Measurements from ENCODE around the gene UBE2J2. TPM values are rescaled to one million over a fixed set of nuclear protein-coding genes. Genes with fewer than 3 reads are reported as not detected.

UBE2J2 gene
- 26.8 TPM for polyA plus RNA-seq (2013)

DNA sequence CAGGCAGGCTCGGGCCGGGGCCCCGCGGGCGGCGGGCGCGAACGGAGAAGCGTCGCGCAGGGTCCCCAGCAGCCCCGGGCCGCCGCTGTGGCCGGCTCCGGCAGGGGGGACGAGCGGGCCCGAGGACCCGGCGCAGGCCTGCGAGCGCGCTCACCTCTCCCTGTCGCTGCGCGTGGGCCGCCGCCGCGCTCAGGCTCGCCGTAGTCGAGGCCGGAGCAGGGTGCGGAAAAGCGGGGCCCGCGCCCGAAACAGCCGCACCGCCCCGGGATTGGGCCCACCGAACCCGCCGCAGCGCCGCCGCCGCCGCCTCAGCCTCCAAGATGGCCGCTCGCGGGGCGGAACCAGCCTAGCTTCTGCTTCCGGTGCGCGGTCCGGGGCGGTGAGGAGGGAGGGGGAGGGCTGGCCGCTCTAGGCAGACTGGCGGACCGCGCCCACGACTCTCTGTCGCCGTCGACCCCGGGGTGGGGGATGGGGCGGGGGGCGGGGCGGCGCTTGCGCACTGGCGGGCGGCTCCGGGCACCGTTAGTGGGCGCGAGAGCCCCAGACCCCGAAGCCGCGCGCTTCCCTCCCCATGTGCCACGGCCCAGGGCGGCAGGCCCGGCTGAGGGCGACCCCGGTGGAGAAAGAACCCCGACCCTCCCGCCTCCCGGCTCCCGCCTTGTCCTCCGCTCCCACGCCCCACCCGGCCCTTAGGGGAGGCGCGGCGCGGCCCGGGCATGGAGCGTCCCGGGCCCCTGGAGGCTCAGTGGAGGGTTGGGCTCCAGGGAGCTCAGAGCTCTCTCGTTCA is at the start of gene UBE2J2:
Gene UBE2J2 (minus strand): TSS at position 343 of the 787 bp plus-strand sequence. CDS start 5,862 bp downstream, outside the sequence.
- H3K27me3 ChIP-seq (replicated peaks in 2 of 5; ENCODE audit: control insufficient read depth in 4 of 5, insufficient read depth in 5 of 5, low read length in 4 of 5): no peaks in the 10 kb centered on the region
- peak within 1 kb of the TSS; percentile 81 to 96 (median 89) for H3K4me3 ChIP-seq (ENCODE audit: control insufficient read depth in 1 of 7, extremely low read depth in 1 of 7, insufficient read depth in 4 of 7, low read depth in 2 of 7, low read length in 6 of 7)
- CTCF ChIA-PET: interaction anchor here (1.2 to 1.4 kb wide), 2 partner anchors 17 to 18 kb away, joined by 4 to 5 read pairs; no protein-coding TSS in a partner anchor
- H3K27ac ChIP-seq (ENCODE audit: insufficient read depth in 1 of 2, low read depth in 1 of 2, low read length in 2 of 2, poor library complexity in 1 of 2, severe bottlenecking in 2 of 2): peak within 1 kb of the TSS; percentile 66 to 89
- WGBS (ENCODE audit: insufficient coverage): 0% methylated on average over 60 of the region's 105 CpGs
- DNase-seq: peak; percentile 93 to 97 (median 96)
- no peaks in the 10 kb centered on the region for H3K9me3 ChIP-seq (ENCODE audit: control extremely low read depth in 1 of 5, control insufficient read depth in 4 of 5, insufficient read depth in 2 of 5, low read depth in 1 of 5, low read length in 4 of 5)
- H3K4me1 ChIP-seq (ENCODE audit: control extremely low read depth in 1 of 4, control insufficient read depth in 4 of 4, insufficient read depth in 4 of 4, low read length in 3 of 4): peaks cover 4 to 34% (median 26%) of the 10 kb centered on the region in 4 experiments
- POLR2A ChIA-PET: interaction anchor here (1.0 kb wide), 1 partner anchor 10 kb away, joined by 8 read pairs; no protein-coding TSS in a partner anchor
- peaks cover 0 to 22% (median 2%) of the 10 kb centered on the region in 4 experiments for H3K36me3 ChIP-seq (ENCODE audit: control insufficient read depth in 4 of 4, insufficient read depth in 4 of 4, low read length in 3 of 4)

DNA sequence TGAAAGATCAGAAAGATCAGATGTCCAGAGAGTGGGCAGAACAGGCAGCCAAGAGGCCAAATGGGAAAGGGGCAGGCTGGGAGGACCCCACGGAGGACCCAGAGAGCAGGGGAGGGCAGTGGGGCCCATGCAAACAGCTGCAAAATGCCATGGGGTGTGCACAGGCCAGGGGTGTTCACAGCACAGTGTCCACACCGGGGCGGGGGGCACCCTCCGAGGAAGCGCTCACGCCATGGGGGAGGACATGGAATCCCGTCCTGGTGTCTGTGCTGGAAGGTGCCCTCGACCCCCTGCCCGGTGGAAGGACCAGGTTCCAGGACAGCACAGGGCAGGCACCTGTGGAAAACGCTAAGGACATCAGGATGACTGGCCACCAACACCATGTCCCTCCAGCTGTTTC is 49.3 kb upstream of the UBE2J2 start:
- 97% methylated on average over 10 of the region's 10 CpGs for WGBS (ENCODE audit: insufficient coverage)
- Histone ChIP-seq H3K4me1 (ENCODE audit: control extremely low read depth in 1 of 4, control insufficient read depth in 4 of 4, insufficient read depth in 4 of 4, low read length in 3 of 4) (peaks cover 0 to 29% (median 27%) of the 10 kb centered on the region in 4 experiments), H3K27ac (ENCODE audit: insufficient read depth in 1 of 2, low read depth in 1 of 2, low read length in 2 of 2, poor library complexity in 1 of 2, severe bottlenecking in 2 of 2) (no peak overlapping the region), H3K9me3 (ENCODE audit: control extremely low read depth in 1 of 5, control insufficient read depth in 4 of 5, insufficient read depth in 2 of 5, low read depth in 1 of 5, low read length in 4 of 5) (no peaks in the 10 kb centered on the region), H3K27me3 (replicated peaks in 2 of 5; ENCODE audit: control insufficient read depth in 4 of 5, insufficient read depth in 5 of 5, low read length in 4 of 5) (no peaks in the 10 kb centered on the region), H3K4me3 (ENCODE audit: control insufficient read depth in 1 of 7, extremely low read depth in 1 of 7, insufficient read depth in 4 of 7, low read depth in 2 of 7, low read length in 6 of 7) (no peak overlapping the region), H3K36me3 (ENCODE audit: control insufficient read depth in 4 of 4, insufficient read depth in 4 of 4, low read length in 3 of 4) (peaks cover 4 to 51% (median 30%) of the 10 kb centered on the region in 4 experiments)
- DNase-seq: no peak
- POLR2A ChIA-PET: no interaction called here
- CTCF ChIA-PET: interaction anchor here (1.2 kb wide), 1 partner anchor 13 kb away, joined by 3 read pairs; no protein-coding TSS in a partner anchor

DNA sequence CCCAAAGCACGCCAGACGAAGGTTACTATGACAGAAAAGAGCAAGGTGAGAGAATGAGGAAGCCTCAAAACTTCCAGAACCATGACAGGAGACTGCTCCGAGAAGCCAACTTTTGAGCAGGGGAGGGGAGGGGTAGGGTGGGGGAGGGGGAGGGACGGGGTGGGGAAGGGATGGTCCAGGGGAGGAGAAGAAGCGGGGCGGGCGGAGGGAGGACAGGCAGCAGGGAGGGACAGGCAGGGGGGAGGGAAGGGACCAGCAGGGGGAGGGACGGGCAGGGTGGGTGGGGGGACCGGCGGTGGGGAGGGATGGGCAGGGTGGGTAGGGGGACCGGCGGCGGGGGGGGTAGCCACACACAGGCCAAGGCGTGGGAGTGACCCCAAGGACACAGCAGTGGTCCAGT is 48.8 kb upstream of the UBE2J2 start:
- Histone ChIP-seq H3K27me3 (replicated peaks in 2 of 5; ENCODE audit: control insufficient read depth in 4 of 5, insufficient read depth in 5 of 5, low read length in 4 of 5) (no peaks in the 10 kb centered on the region), H3K4me3 (ENCODE audit: control insufficient read depth in 1 of 7, extremely low read depth in 1 of 7, insufficient read depth in 4 of 7, low read depth in 2 of 7, low read length in 6 of 7) (no peak overlapping the region), H3K4me1 (ENCODE audit: control extremely low read depth in 1 of 4, control insufficient read depth in 4 of 4, insufficient read depth in 4 of 4, low read length in 3 of 4) (peaks cover 0 to 29% (median 27%) of the 10 kb centered on the region in 4 experiments), H3K27ac (ENCODE audit: insufficient read depth in 1 of 2, low read depth in 1 of 2, low read length in 2 of 2, poor library complexity in 1 of 2, severe bottlenecking in 2 of 2) (no peak overlapping the region), H3K9me3 (ENCODE audit: control extremely low read depth in 1 of 5, control insufficient read depth in 4 of 5, insufficient read depth in 2 of 5, low read depth in 1 of 5, low read length in 4 of 5) (no peaks in the 10 kb centered on the region), H3K36me3 (ENCODE audit: control insufficient read depth in 4 of 4, insufficient read depth in 4 of 4, low read length in 3 of 4) (peaks cover 4 to 49% (median 30%) of the 10 kb centered on the region in 4 experiments)
- 96% methylated on average over 4 of the region's 14 CpGs for WGBS (ENCODE audit: insufficient coverage)
- POLR2A ChIA-PET: no interaction called here
- CTCF ChIA-PET: interaction anchor here (1.2 kb wide), 1 partner anchor 13 kb away, joined by 3 read pairs; no protein-coding TSS in a partner anchor
- DNase-seq: no peak

DNA sequence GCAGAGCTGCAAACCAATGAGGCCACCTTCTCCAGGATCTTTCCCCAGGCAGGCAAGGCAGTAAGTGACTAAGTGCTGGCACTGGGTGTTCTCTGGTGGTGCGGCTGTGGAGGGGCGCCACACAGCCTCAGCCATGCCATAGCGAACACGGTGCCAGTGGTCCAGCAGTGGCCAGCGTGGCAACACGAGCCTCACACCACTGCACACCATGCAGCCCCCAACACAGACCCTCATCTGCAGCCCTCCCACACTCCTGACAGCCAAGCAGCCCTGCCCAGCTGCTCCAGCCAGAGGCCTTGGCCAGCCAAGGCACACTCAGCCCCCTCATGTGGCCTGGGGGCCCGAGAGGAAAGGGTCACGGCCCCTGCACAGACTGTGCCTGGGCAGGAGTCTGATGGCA is 47.8 kb upstream of the UBE2J2 start:
- H3K27ac ChIP-seq (ENCODE audit: insufficient read depth in 1 of 2, low read depth in 1 of 2, low read length in 2 of 2, poor library complexity in 1 of 2, severe bottlenecking in 2 of 2): no peak overlapping the region
- ChIA-PET POLR2A (no interaction called here), CTCF (no interaction called here)
- peaks cover 4 to 44% (median 31%) of the 10 kb centered on the region in 4 experiments for H3K36me3 ChIP-seq (ENCODE audit: control insufficient read depth in 4 of 4, insufficient read depth in 4 of 4, low read length in 3 of 4)
- no peak overlapping the region for H3K4me3 ChIP-seq (ENCODE audit: control insufficient read depth in 1 of 7, extremely low read depth in 1 of 7, insufficient read depth in 4 of 7, low read depth in 2 of 7, low read length in 6 of 7)
- WGBS (ENCODE audit: insufficient coverage): 100% methylated on average over 5 of the region's 8 CpGs
- no peak for DNase-seq
- H3K27me3 ChIP-seq (replicated peaks in 2 of 5; ENCODE audit: control insufficient read depth in 4 of 5, insufficient read depth in 5 of 5, low read length in 4 of 5): no peaks in the 10 kb centered on the region
- H3K9me3 ChIP-seq (ENCODE audit: control extremely low read depth in 1 of 5, control insufficient read depth in 4 of 5, insufficient read depth in 2 of 5, low read depth in 1 of 5, low read length in 4 of 5): no peaks in the 10 kb centered on the region
- peaks cover 0 to 28% (median 27%) of the 10 kb centered on the region in 4 experiments for H3K4me1 ChIP-seq (ENCODE audit: control extremely low read depth in 1 of 4, control insufficient read depth in 4 of 4, insufficient read depth in 4 of 4, low read length in 3 of 4)

DNA sequence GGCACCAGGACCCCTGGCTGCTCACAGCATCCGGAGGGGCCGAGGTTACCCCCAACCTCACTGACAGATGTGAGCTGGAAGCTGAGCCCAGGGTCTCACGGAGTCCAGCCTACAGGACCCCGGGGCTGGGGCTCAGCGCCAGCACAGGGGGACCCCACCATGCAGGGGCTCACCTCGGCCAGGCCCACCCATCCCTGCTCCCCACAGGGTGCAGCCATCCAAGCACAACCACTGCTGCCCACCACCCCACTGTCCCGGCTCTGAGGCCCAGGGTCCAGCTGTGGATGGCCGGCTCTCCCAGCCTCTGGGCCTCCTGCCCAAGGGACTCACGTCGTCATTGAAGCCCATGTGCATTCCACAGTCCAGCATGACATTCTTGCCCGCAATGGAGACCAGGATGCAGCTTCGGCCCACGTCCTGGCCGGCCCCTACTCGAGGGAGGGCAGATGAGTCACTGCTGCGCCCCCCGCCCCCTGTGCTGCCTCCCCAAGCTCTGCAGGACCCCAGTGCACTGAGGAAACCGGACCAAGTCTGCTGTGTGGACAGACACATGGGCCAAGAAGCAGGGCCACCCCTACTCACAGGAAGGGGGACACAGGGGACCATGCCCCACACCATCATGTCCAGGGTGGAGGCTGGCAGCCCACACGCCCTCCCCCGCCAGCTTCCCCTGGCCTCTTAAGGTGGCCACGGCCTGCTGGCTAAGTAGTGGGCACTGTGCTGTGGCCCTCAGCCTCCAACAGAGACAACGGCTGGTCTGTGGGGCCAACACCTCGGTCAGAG is 47.2 kb upstream of the UBE2J2 start:
- no peaks in the 10 kb centered on the region for H3K27me3 ChIP-seq (replicated peaks in 2 of 5; ENCODE audit: control insufficient read depth in 4 of 5, insufficient read depth in 5 of 5, low read length in 4 of 5)
- peaks cover 0 to 25% (median 20%) of the 10 kb centered on the region in 4 experiments for H3K4me1 ChIP-seq (ENCODE audit: control extremely low read depth in 1 of 4, control insufficient read depth in 4 of 4, insufficient read depth in 4 of 4, low read length in 3 of 4)
- peak overlapping the region in 1 of 2 experiments; percentile 7 for H3K27ac ChIP-seq (ENCODE audit: insufficient read depth in 1 of 2, low read depth in 1 of 2, low read length in 2 of 2, poor library complexity in 1 of 2, severe bottlenecking in 2 of 2)
- no peak overlapping the region for H3K4me3 ChIP-seq (ENCODE audit: control insufficient read depth in 1 of 7, extremely low read depth in 1 of 7, insufficient read depth in 4 of 7, low read depth in 2 of 7, low read length in 6 of 7)
- H3K36me3 ChIP-seq (ENCODE audit: control insufficient read depth in 4 of 4, insufficient read depth in 4 of 4, low read length in 3 of 4): peaks cover 4 to 45% (median 31%) of the 10 kb centered on the region in 4 experiments
- POLR2A ChIA-PET: no interaction called here
- no peak for DNase-seq
- H3K9me3 ChIP-seq (ENCODE audit: control extremely low read depth in 1 of 5, control insufficient read depth in 4 of 5, insufficient read depth in 2 of 5, low read depth in 1 of 5, low read length in 4 of 5): no peaks in the 10 kb centered on the region
- WGBS (ENCODE audit: insufficient coverage): 97% methylated on average over 21 of the region's 23 CpGs
- CTCF ChIA-PET: no interaction called here

DNA sequence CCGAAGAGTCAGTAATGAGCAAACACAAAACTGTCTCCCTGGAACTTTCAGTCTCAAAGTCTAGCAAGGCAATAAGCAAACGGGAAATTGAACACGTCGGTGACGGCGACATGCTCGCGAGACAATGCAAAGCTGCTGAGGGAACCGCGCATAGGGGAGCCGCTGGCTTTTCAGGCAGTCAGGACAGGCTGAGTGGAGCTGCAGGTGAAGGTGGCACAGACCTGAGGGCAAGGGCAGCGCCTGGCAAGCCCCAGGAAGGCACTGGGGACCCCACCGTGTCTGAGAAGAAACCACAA is 45.9 kb upstream of the UBE2J2 start:
- peaks cover 0 to 21% (median 12%) of the 10 kb centered on the region in 4 experiments for H3K4me1 ChIP-seq (ENCODE audit: control extremely low read depth in 1 of 4, control insufficient read depth in 4 of 4, insufficient read depth in 4 of 4, low read length in 3 of 4)
- no peaks in the 10 kb centered on the region for H3K27me3 ChIP-seq (replicated peaks in 2 of 5; ENCODE audit: control insufficient read depth in 4 of 5, insufficient read depth in 5 of 5, low read length in 4 of 5)
- H3K36me3 ChIP-seq (ENCODE audit: control insufficient read depth in 4 of 4, insufficient read depth in 4 of 4, low read length in 3 of 4): peaks cover 5 to 55% (median 36%) of the 10 kb centered on the region in 4 experiments
- no peak for DNase-seq
- POLR2A ChIA-PET: no interaction called here
- WGBS (ENCODE audit: insufficient coverage): 91% methylated on average over 13 of the region's 13 CpGs
- H3K27ac ChIP-seq (ENCODE audit: insufficient read depth in 1 of 2, low read depth in 1 of 2, low read length in 2 of 2, poor library complexity in 1 of 2, severe bottlenecking in 2 of 2): no peak overlapping the region
- H3K9me3 ChIP-seq (ENCODE audit: control extremely low read depth in 1 of 5, control insufficient read depth in 4 of 5, insufficient read depth in 2 of 5, low read depth in 1 of 5, low read length in 4 of 5): no peaks in the 10 kb centered on the region
- CTCF ChIA-PET: no interaction called here
- no peak overlapping the region for H3K4me3 ChIP-seq (ENCODE audit: control insufficient read depth in 1 of 7, extremely low read depth in 1 of 7, insufficient read depth in 4 of 7, low read depth in 2 of 7, low read length in 6 of 7)

All from common myeloid progenitor, CD34-positive (primary cell).